Esophagus muscularis mucosa (tissue), 4 donors: ENCODE data around the gene TEX38.

Experiments
- EP300 ChIP-seq: sonication (generic); formaldehyde crosslinking; IDR thresholded peaks from one replicate; pipeline ENCODE4 v1.6.1; 2017; ENCODE audit warnings: antibody characterized with exemption
- POLR2A ChIP-seq: fragments of 450-650 bp; IDR thresholded peaks from one replicate; pipeline ENCODE4 v1.6.1; 2017; ENCODE audit warnings: antibody characterized with exemption, moderate library complexity, mild to moderate bottlenecking, low read depth
- POLR2AphosphoS5 ChIP-seq, 2 donors: sonication (generic); formaldehyde crosslinking; IDR thresholded peaks; one replicate each; pipeline ENCODE4 v1.6.1; 2017; ENCODE audit warnings: antibody characterized with exemption in 2 of 2
- TF ChIP-seq, protein P1 (sequence below), 3 experiments: fragments of 200-600 bp in 2 of 3; fragments of 450-650 bp in 1 of 3; sonication (generic) in 2 of 3; IDR thresholded peaks; one replicate each; pipeline ENCODE4 v1.5.1; 2017 to 2019; ENCODE audit warnings: antibody characterized with exemption in 3 of 3, mild to moderate bottlenecking in 2 of 3, moderate library complexity in 1 of 3

GRCh38 chr1:46630719-46631118 is 40.9 kb upstream of the TEX38 start:
- TF ChIP-seq, protein P1, sequence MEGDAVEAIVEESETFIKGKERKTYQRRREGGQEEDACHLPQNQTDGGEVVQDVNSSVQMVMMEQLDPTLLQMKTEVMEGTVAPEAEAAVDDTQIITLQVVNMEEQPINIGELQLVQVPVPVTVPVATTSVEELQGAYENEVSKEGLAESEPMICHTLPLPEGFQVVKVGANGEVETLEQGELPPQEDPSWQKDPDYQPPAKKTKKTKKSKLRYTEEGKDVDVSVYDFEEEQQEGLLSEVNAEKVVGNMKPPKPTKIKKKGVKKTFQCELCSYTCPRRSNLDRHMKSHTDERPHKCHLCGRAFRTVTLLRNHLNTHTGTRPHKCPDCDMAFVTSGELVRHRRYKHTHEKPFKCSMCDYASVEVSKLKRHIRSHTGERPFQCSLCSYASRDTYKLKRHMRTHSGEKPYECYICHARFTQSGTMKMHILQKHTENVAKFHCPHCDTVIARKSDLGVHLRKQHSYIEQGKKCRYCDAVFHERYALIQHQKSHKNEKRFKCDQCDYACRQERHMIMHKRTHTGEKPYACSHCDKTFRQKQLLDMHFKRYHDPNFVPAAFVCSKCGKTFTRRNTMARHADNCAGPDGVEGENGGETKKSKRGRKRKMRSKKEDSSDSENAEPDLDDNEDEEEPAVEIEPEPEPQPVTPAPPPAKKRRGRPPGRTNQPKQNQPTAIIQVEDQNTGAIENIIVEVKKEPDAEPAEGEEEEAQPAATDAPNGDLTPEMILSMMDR (IDR thresholded peaks at IDR 0.05): no peak
- TF ChIP-seq EP300 (no peak), POLR2A (no peak), POLR2AphosphoS5 (IDR thresholded peaks at IDR 0.05) (no peak)
